ENCODE results near the gene SPC25.

GRCh38 chr2:168852481-168852880, 37.7 kb downstream of the SPC25 start:
- TF ChIP-seq CTCF (conservative IDR thresholded peaks at IDR 0.05; ENCODE audit: low read depth, low read length), result no peak
- TF ChIP-seq EZH2 (IDR thresholded peaks at IDR 0.05; ENCODE audit: borderline replicate concordance, low read depth, low read length, poor library complexity, severe bottlenecking), result no peak

Data from A673 (cell line).